Prostate gland (tissue), 2 donors: Measurements from ENCODE around the gene NRF1. TPM values are rescaled to one million over a fixed set of nuclear protein-coding genes. Genes with fewer than 3 reads are reported as not detected.

Experiments used
- DNase-seq: peaks from one replicate; pipeline ENCODE4 v3.0.0-alpha.2; 2019; ENCODE audit warnings: low spot score
- H3K27ac ChIP-seq, 2 donors: fragments of 200-600 bp; sonication (generic); 2 replicates each; pipeline ENCODE4 v1.5.1; 2017 to 2019
- H3K27me3 ChIP-seq: fragments of 200-600 bp; sonication (generic); replicated peaks from 2 replicates; pipeline ENCODE4 v1.5.1; 2019; ENCODE audit not compliant: insufficient read depth
- H3K36me3 ChIP-seq, 2 donors: fragments of 200-600 bp; sonication (generic); 1 replicate in 1 of 2; 2 replicates in 1 of 2; pipeline versions ENCODE4 v1.5.1 to v1.8.1; 2017 to 2019
- H3K4me1 ChIP-seq: fragments of 200-600 bp; sonication (generic); replicated peaks from 2 replicates; pipeline ENCODE4 v1.5.1; 2019
- H3K4me3 ChIP-seq, 2 donors: fragments of 200-600 bp; sonication (generic); 2 replicates each; pipeline ENCODE4 v1.5.1; 2017 to 2019
- H3K9me3 ChIP-seq: fragments of 200-600 bp; sonication (generic); 2 replicates; pipeline ENCODE4 v1.5.1; 2017
- POLR2A ChIP-seq: fragments of 450-650 bp; IDR thresholded peaks from one replicate; pipeline ENCODE4 v1.6.1; 2016; ENCODE audit warnings: antibody characterized with exemption, mild to moderate bottlenecking
- POLR2AphosphoS5 ChIP-seq: sonication (generic); formaldehyde crosslinking; IDR thresholded peaks from one replicate; pipeline ENCODE4 v1.6.1; 2017; ENCODE audit warnings: antibody characterized with exemption
- WGBS: methylation state at CpG from one replicate; pipeline ENCODE4 v1.1.5; 2018; 5-methylcytosine and 5-hydroxymethylcytosine counted together
- intact Hi-C: fragments of 100-400 bp; cut with DNase I; formaldehyde crosslinking; loops from one replicate; pipeline ENCODE4 v1.14.2; 2022
- total RNA-seq, 2 donors: library from RNA; depleted of rRNA; stranded (reverse); fragments of >200 nt; gene quantifications; one replicate each; pipeline ENCODE4 v1.1.0, GENCODE V29; 2016
- TF ChIP-seq, protein P1 (sequence below), 4 experiments: fragments of 200-600 bp in 2 of 4; fragments of 450-650 bp in 2 of 4; sonication (generic) in 2 of 4; IDR thresholded peaks; 1 replicate in 3 of 4; 2 replicates in 1 of 4; pipeline ENCODE4 v1.5.1; 2016 to 2019; ENCODE audit warnings: antibody characterized with exemption in 4 of 4, mild to moderate bottlenecking in 2 of 4, moderate library complexity in 2 of 4

NRF1 gene
- total RNA-seq, 2 donors from 2014 or later, result 22.3 to 27.0 TPM

- Histone ChIP-seq H3K4me1 (no peaks in the 10 kb centered on the region), H3K9me3 (no peaks in the 10 kb centered on the region), H3K27ac (no peak overlapping the region), H3K36me3 (no peaks in the 10 kb centered on the region), H3K4me3 (no peak overlapping the region), H3K27me3 (no peaks in the 10 kb centered on the region)
- 87% methylated on average over 4 of the region's 4 CpGs for WGBS
- no peak for DNase-seq
- intact Hi-C loops, result no loop called here
- TF ChIP-seq POLR2AphosphoS5, result no peak
- TF ChIP-seq, protein P1, sequence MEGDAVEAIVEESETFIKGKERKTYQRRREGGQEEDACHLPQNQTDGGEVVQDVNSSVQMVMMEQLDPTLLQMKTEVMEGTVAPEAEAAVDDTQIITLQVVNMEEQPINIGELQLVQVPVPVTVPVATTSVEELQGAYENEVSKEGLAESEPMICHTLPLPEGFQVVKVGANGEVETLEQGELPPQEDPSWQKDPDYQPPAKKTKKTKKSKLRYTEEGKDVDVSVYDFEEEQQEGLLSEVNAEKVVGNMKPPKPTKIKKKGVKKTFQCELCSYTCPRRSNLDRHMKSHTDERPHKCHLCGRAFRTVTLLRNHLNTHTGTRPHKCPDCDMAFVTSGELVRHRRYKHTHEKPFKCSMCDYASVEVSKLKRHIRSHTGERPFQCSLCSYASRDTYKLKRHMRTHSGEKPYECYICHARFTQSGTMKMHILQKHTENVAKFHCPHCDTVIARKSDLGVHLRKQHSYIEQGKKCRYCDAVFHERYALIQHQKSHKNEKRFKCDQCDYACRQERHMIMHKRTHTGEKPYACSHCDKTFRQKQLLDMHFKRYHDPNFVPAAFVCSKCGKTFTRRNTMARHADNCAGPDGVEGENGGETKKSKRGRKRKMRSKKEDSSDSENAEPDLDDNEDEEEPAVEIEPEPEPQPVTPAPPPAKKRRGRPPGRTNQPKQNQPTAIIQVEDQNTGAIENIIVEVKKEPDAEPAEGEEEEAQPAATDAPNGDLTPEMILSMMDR (IDR thresholded peaks at IDR 0.05), result no peak
- TF ChIP-seq POLR2A, result no peak
Observed at GRCh38 chr7:129748356-129749109, 137.0 kb downstream of the NRF1 start.

DNA sequence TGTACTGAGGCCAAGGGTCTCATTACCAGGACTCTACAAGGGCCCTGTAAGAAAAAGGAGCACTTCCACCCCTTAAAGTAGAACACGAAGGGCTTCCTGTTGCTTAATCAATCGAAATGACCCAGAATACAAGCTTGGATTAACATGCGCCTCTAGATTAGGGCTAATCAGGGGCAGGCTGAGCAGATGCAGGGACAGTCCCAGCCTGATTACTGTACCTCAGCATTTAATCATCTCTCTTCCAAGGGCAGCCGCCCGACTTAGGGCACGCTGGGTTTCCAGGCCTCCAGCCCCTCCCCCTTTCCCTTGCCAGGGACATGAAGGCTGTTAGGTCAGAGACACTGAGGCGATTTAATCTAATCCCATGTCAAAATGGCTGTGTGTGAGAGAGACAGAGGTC, 138.6 kb downstream of the NRF1 start:
- intact Hi-C loops, result no loop called here
- 95% methylated on average over 7 of the region's 7 CpGs for WGBS
- no peak overlapping the region for H3K4me3 ChIP-seq

GRCh38 chr7:129750501-129750900, 139.0 kb downstream of the NRF1 start:
- no peaks in the 10 kb centered on the region for H3K4me1 ChIP-seq
- no peaks in the 10 kb centered on the region for H3K27me3 ChIP-seq
- H3K27ac ChIP-seq, result no peak overlapping the region
- TF ChIP-seq POLR2AphosphoS5, result no peak
- TF ChIP-seq POLR2A, result no peak
- TF ChIP-seq, protein P1 (IDR thresholded peaks at IDR 0.05), result no peak
- 100% methylated on average over 3 of the region's 3 CpGs for WGBS
- no peaks in the 10 kb centered on the region for H3K9me3 ChIP-seq
- no peaks in the 10 kb centered on the region for H3K36me3 ChIP-seq
- no peak overlapping the region for H3K4me3 ChIP-seq
- no peak for DNase-seq
- intact Hi-C loops, result no loop called here

More for the DNA sequence above, 138.6 kb downstream of the NRF1 start:
- Histone ChIP-seq H3K36me3 (no peaks in the 10 kb centered on the region), H3K27ac (no peak overlapping the region), H3K27me3 (no peaks in the 10 kb centered on the region), H3K9me3 (no peaks in the 10 kb centered on the region), H3K4me1 (no peaks in the 10 kb centered on the region)
- no peak for TF ChIP-seq POLR2AphosphoS5
- TF ChIP-seq, protein P1 (IDR thresholded peaks at IDR 0.05), result no peak
- TF ChIP-seq POLR2A, result no peak
- no peak for DNase-seq

DNA sequence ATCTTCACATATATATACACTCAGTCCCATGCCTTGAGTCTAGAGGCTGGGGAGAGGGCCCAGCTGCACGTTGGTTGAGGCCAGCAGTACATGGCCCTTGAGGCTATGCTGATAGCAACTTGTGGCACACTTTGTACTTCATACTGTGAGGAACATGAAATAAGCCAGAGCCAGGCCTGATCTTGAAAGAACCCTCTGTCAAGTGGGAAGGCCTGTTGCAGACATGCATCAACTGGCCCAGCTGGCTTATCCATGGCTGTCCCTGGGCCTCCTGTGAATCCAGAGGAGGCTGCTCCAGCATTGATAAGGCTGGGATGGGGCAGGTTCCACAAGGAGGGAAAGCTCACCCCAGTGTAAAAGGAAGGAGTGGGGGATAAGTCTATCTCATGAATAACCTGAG, 140.4 kb downstream of the NRF1 start:
- 56% methylated on average over 1 of the region's 1 CpG for WGBS
- intact Hi-C loops, result no loop called here
- TF ChIP-seq POLR2A (no peak), POLR2AphosphoS5 (no peak)
- TF ChIP-seq, protein P1 (IDR thresholded peaks at IDR 0.05), result no peak

GRCh38 chr7:129752760-129753159, 141.2 kb downstream of the NRF1 start:
- H3K36me3 ChIP-seq, result no peaks in the 10 kb centered on the region
- no peaks in the 10 kb centered on the region for H3K4me1 ChIP-seq
- WGBS, result 96% methylated on average over 6 of the region's 6 CpGs
- H3K4me3 ChIP-seq, result no peak overlapping the region
- TF ChIP-seq POLR2AphosphoS5 (no peak), POLR2A (no peak)
- TF ChIP-seq, protein P1 (IDR thresholded peaks at IDR 0.05), result no peak
- intact Hi-C loops, result no loop called here
- H3K9me3 ChIP-seq, result no peaks in the 10 kb centered on the region
- H3K27me3 ChIP-seq, result no peaks in the 10 kb centered on the region
- no peak for DNase-seq
- no peak overlapping the region for H3K27ac ChIP-seq

More for the DNA sequence above, 140.4 kb downstream of the NRF1 start:
- no peaks in the 10 kb centered on the region for H3K36me3 ChIP-seq
- H3K27ac ChIP-seq, result no peak overlapping the region
- no peak overlapping the region for H3K4me3 ChIP-seq
- H3K27me3 ChIP-seq, result no peaks in the 10 kb centered on the region
- H3K9me3 ChIP-seq, result no peaks in the 10 kb centered on the region
- DNase-seq, result no peak
- no peaks in the 10 kb centered on the region for H3K4me1 ChIP-seq
